GM21737 (cell line): ENCODE results near the gene STRBP.
A peak's percentile ranks its signal among the peaks of the same experiment; 100 is the strongest.
"Not testable (repeated sequence)": the region's sequence is repeated elsewhere in the genome, so short reads cannot be mapped to it uniquely, and the experiment has no call there.

ENCODE experiments used
- ATAC-seq: cut with Tn5 transposase; IDR thresholded peaks from one replicate; pipeline ENCODE4 v1.9.1; 2021; ENCODE audit warnings: mild to moderate bottlenecking, moderate library complexity; ENCODE audit not compliant: unreplicated experiment

Gene STRBP

GRCh38 chr9:123200469-123200868 is 67.9 kb downstream of the STRBP start:
- ATAC-seq, result not testable (repeated sequence)

DNA sequence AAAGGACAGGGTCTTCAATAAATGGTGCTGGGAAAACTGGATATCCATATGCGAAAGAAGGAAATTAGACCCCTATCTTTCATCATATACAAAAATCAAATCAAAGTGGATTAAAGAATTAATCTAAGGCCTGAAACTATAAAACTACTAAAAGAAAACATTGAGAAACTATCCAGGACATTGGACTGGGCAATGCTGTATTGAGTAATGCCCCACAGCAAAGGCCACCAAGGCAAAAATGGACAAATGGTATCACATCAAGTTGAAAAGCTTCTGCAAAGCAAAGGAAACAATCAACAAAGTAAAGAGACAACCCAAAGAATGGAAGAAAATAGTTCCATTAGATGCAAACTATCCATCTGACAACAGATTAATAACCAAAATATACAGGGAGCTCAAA is 72.3 kb downstream of the STRBP start:
- no peak for ATAC-seq

GRCh38 chr9:123194023-123194422 is 74.4 kb downstream of the STRBP start:
- ATAC-seq, result no peak

- ATAC-seq, result no peak
Measured at GRCh38 chr9:123191680-123192079, 76.7 kb downstream of the STRBP start.

- ATAC-seq, result no peak
Measured at GRCh38 chr9:123191260-123191659, 77.1 kb downstream of the STRBP start.

DNA sequence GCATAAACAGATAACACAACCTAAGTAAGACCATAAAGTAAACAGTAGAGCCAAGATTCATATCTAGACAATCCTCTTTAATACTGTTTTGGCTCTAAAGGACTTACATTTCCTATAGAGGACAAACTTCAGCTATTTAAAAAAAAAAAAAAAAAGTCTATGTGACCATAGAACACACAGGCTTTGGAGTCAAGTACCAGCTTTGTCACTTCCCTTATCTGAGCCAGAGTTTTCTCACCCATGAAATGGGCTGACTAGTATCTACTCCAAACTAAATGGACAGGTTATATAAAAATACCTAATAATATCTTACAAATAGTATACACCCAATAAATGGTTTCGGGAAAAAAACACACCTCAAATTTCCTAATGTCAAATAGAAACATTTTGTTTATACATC is 81.3 kb downstream of the STRBP start:
- ATAC-seq, result no peak

- ATAC-seq, result not testable (repeated sequence)
Measured at GRCh38 chr9:123186029-123186428, 82.4 kb downstream of the STRBP start.

- ATAC-seq, result no peak
Measured at GRCh38 chr9:123176949-123177348, 91.4 kb downstream of the STRBP start.

DNA sequence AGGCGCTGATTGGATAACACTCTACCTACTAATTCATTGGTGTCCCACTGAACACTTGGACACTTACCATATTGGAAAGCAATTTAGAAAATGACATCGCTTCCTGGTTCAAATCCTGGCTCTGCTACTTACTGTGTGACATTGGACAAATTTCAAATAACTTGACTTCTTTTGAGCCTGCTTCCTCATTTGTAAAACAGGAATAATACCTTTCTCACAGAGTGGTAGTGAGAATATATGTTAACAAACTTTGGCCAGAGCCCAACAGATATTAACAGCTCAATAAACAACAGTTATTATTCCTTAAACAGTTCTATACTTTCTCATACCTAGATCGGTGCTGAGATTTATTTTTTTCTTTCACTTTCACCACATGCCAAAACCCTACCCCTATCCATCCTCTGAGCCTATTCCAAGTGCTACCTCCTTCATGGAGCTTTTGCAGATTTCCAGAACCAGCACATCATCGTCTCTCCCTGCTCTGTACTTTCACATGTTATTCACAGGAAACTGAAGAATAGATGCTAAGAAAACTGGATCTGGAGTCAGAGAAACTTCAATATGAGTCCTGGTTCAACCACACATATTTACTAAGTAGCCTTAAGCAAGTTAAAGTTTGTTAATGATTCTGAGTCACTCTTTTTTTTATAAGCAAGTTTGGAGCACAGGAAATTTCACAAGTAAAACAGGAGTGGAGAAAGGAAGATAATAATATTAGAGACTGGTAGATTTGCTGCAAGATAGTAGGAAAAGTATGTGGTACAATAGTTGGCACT is 92.3 kb downstream of the STRBP start:
- ATAC-seq, result no peak

GRCh38 chr9:123174887-123175518 is 93.4 kb downstream of the STRBP start:
- ATAC-seq, result peak; percentile 84

GRCh38 chr9:123174079-123174478 is 94.3 kb downstream of the STRBP start:
- no peak for ATAC-seq

GRCh38 chr9:123169926-123170325 is 98.5 kb downstream of the STRBP start:
- ATAC-seq, result no peak

DNA sequence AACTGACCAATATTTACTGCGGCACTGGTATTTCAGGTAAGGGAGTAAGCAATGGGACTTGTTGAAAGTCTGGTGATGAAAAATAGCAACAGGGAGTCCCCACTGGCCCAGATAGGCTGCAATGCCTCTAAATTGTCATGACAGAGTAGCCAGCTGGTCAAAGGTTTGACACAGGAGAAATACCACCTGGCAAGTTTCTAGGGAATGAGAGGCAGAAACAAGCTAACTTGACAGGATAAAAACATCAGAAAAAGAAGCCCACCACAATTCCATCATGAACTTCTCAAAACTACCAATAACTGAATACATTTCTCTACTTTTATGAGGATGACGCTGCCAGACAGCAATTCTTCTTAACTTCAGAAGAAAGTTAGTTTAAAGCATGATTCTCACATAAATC is 99.8 kb downstream of the STRBP start:
- no peak for ATAC-seq

DNA sequence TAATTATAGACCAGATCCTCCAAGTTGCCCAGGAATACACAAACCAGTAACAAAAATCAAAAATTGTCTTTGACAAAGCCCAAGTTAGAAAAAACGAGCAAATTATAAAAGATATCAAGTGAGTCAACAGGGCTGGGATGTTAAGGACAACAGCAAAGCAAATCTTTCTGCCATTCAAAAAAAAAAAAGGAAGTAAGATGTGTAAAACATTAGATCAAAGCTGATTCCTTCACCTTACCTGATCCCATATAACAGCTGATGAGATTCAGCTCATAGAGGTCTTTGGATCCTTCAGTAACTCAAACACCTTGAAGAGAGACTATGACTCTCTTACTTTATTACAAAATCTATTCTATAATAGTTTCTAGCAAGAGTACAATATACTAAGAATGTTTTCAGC is 100.9 kb downstream of the STRBP start:
- no peak for ATAC-seq

GRCh38 chr9:123165813-123166212 is 102.6 kb downstream of the STRBP start:
- no peak for ATAC-seq

DNA sequence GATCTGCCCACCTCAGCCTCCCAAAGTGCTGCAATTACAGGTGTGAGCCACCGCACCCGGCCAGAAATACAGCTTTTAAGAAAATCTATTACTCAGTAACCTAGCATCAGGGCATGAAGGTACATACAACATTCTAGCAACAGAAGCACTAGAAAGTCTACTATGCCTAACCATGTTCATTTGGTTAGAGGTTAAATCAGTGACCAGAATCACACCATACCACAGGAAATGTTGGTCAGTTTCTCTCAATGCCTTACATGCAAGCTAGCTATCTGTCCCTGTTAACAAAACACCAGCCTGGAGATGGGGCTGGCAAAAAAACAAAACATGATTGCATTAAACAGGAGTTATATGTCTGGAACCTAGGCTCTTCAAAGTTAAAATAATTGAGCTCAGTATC is 104.1 kb downstream of the STRBP start:
- ATAC-seq, result no peak

- no peak for ATAC-seq
Measured at GRCh38 chr9:123162791-123163345, 105.5 kb downstream of the STRBP start.

GRCh38 chr9:123162360-123162759 is 106.0 kb downstream of the STRBP start:
- no peak for ATAC-seq

DNA sequence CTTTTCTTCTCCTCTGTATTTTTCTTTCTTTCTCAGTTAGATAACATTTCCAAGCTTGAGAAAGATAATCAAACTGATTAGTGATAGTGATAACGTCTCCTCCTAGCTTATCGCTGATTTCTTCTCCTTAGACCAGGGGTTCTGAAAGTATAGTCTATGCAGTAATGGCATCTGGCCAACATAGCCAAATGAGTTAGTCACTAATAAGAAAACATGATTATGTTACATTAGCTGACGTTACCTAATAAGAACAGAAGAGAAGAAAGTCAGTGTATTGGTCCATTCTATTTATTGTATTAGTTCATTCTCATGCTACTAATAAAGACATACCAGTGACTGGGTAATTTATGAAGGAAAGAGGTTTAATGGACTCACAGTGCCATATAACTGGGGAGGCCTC is 111.2 kb downstream of the STRBP start:
- ATAC-seq, result no peak

GRCh38 chr9:123150708-123151503 is 117.5 kb downstream of the STRBP start:
- ATAC-seq, result no peak

DNA sequence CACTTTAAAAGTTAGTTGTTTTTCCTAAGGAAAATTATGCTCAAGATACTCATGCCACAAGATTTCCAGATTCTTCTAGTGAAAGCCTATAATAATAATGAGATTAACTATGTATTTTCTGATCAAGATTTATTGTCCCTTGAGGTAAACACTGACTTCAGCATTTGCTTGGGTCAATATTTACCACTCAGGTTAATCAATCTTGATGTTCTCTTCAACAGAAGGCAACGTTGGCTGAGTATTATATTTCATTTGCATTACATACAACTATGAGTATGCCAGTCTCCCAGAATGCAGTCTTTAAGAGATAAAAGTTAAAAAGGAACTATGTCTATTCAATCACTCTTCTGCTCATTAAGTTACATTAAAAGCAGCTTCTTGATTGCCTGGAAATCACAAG is 119.3 kb downstream of the STRBP start:
- no peak for ATAC-seq
